ENCODE results near the gene NPAS3.

DNA sequence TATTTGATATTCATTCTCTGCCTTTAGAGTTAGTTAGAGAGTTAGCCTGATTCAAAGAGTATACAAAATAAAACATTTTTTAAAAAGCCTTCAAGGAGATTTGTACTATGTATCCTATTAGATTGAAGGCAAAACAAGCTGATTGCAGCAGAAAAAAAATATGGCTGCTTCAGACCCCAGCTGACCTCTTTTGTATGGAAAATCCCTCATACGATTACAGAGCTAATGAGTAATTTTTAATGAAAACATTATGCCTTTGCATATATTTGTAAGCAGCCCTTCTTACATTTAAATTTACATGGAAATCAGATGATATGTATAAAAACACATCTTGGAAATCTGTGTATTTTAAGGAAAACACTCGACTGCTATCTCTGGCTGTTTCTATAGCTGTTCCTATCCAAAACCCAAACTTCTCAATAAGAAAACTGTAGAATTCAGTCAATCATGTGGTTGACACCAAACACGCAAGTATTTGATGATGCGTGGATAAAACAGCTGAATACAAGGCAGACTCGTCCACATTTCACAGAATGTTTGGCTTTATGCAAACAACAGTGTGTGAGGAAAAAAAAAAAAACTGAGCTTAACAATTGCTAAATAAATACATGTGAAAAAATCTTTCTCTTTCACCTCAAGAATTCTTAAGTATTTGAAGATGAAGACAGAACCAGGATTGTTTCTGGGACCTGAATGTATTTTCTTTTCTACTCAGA, 736.9 kb downstream of the NPAS3 start:
- TF ChIP-seq POLR2A (IDR thresholded peaks at IDR 0.05) = no peak
- TF ChIP-seq POLR2AphosphoS5 (IDR thresholded peaks at IDR 0.05) = no peak
- TF ChIP-seq, protein P1, sequence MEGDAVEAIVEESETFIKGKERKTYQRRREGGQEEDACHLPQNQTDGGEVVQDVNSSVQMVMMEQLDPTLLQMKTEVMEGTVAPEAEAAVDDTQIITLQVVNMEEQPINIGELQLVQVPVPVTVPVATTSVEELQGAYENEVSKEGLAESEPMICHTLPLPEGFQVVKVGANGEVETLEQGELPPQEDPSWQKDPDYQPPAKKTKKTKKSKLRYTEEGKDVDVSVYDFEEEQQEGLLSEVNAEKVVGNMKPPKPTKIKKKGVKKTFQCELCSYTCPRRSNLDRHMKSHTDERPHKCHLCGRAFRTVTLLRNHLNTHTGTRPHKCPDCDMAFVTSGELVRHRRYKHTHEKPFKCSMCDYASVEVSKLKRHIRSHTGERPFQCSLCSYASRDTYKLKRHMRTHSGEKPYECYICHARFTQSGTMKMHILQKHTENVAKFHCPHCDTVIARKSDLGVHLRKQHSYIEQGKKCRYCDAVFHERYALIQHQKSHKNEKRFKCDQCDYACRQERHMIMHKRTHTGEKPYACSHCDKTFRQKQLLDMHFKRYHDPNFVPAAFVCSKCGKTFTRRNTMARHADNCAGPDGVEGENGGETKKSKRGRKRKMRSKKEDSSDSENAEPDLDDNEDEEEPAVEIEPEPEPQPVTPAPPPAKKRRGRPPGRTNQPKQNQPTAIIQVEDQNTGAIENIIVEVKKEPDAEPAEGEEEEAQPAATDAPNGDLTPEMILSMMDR (IDR thresholded peaks at IDR 0.05) = no peak
- TF ChIP-seq EP300 (IDR thresholded peaks at IDR 0.05) = no peak
